ENCODE data around the gene COASY. TPM values are rescaled to one million over a fixed set of nuclear protein-coding genes. Genes with fewer than 3 reads are reported as not detected.

The COASY gene
- 6.7 TPM for total RNA-seq

DNA sequence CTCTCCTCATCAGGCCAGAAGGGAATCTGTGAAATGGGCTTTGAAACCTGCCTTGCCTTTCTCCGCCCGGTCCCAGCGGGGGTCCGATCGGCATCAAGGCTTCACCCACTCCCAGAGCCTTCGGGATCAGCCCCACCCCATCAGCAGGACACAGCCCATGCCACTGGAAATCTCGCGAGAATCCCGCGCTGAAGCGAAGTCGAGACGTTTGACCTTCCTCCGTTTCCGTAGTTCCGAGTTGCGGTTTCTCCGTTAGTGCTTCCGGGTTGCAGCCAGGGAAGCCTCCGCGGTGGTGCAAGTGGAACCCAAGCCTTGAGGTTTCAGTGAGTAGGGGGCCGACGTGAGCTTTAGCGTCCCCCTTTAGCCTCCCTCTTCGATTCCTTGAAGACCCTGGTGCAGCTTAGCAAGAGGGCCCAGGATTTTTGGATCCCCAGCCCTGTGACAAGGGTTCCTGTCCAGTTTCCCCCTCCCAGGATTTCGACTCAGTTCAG, at the start of gene COASY:
COASY (plus strand) TSS at position 252 of the 491 bp plus-strand sequence. CDS start 475 bp downstream, outside the sequence.

DNA sequence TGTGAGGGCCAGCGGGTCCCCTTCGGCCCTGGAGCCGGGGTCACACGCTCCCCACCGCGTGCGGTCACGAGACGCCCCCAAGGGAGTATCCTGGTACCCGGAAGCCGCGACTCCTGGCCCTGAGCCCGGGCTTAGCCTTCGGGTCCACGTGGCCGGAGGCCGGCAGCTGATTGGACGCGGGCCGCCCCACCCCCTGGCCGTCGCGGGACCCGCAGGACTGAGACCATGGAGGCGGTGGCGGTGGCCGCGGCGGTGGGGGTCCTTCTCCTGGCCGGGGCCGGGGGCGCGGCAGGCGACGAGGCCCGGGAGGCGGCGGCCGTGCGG, 25.9 kb upstream of the COASY start, which contains the start of gene NAGLU:
NAGLU (plus strand) TSS at position 194 of the 324 bp plus-strand sequence; CDS start at position 226, 32 bp downstream.

DNA sequence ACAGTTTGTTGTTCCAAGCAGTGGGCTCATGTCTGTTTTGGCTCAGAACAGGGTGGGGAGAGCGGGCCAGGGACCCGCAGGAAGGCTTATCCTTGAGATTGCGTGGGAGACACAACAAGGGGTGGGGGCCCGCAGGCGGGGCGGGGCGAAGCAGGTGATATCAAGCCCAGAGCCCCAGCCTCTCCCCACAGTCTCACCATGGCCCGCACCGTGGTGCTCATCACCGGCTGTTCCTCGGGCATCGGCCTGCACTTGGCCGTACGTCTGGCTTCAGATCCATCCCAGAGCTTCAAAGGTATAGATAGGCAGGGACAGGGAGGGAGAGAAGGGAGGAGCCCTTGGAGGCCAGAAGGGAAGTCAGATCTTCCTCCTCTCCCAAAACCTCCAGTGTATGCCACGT, 9.2 kb upstream of the COASY start, which contains the start of gene HSD17B1:
HSD17B1 (plus strand) TSS at position 188 of the 400 bp plus-strand sequence; CDS start at position 199, 11 bp downstream.

DNA sequence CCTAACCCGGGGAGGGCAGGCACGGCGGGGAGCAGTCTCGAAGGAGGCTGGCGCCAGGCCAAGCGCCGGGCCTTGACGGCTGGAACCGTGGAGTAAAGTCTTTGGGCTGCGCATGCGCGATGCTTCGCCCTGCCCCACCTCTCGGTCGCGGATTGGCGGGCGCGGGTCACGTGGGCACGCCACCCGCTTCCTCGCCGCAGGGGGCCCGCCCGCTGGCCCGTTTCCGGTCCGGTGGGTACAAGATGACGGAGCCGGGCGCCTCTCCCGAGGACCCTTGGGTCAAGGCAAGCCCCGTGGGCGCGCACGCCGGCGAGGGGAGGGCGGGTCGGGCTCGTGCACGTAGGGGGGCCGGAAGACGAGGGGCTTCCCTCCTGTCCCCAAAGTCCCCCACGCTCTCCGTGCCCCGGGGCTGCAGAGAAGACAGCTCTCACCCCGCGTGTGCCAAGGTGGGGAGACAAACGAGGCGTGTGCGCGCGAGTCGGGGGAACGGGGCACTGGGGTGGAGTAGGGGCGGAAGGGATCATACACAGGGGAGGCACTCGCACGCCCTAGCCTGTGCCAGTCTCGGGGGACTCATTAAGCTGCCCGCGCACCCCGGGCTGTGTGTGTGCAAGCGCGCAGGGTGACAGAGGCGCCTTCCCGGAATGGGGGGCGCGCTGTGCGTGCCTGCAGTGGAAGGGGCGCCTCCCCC, 5.1 kb downstream of the COASY start, which contains the start of gene MLX:
MLX (plus strand) TSS at position 218 of the 691 bp plus-strand sequence; CDS start at position 243, 25 bp downstream.

DNA sequence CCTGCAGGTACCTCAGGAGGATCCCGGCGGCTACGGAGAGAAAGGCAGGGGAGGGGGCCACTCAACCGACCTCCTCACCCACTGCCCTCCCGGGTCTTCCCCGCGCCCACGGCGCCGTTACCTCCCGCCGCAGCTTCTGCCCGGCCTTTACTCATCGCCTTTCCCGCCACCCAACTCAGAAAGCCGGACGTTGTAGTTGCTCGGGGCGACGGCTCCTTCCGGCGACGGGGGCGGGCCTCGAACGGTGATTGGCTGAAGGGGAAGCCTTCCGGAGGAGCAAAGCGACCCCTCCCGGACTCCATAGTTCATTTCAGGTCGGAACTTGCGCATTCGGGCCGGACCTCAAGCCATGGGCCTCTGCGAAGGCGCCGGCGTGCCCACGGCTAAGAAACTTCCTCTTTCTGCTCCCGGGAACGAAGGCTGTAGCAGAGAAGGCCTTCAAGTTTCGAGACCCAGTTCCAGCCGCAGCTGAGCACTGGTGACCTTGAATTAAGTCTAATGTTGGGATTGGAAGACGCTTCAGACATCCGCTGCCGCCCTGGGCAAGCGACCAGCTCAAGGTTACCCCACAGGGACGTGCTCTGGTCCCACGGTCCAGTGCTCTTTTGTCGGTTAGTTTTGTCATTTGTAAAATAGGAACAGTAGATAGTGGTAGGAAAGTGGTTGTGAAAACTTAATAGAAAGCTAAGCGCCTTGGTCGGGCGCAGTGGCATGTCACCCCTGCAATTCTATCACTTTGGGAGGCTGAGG, 15.8 kb downstream of the COASY start, which contains the start of gene PSMC3IP:
PSMC3IP (minus strand) TSS at position 198 of the 750 bp plus-strand sequence; CDS start at position 155, 43 bp downstream.

DNA sequence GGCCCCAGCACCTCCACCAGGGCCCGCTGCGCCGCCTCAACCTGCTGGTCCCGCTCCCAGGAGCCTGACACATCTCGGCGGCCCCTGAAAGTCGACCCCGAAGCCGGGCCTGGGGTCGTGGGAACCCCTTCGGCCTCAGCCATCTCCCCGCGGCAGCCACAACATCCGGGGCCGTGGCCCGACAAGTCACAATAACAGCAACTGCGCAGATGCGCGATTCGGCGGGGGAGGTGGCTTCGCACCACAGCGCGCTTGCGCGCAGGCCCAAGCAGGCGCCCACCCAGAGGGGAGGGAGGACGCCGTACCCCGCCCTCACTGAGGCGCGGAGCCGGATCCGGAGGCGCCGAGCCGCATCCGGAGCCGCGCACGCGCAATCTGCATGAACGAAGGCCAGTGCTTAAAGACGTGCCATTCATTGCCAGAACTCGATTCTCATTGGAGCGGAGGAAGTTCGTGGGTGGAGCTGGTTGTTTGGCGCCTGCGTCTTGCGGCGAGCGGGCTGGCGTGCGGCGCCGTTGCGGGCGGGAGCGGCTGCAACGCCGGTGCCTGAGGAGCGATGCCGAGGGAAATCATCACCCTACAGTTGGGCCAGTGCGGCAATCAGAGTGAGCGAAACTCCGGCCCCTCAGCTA, 47.4 kb downstream of the COASY start, which contains the start of the genes RETREG3 and TUBG1:
RETREG3 (minus strand) TSS at position 193 of the 632 bp plus-strand sequence; CDS start at position 143, 50 bp downstream.
TUBG1 (plus strand) TSS at position 502 of the 632 bp plus-strand sequence; CDS start at position 557, 55 bp downstream.

Other genes with a start within 250 kb of the COASY start
- 59.3 TPM for gene STAT3, start 173.7 kb upstream of the COASY start, total RNA-seq
- gene CAVIN1, start 138.9 kb upstream of the COASY start, total RNA-seq = 10.6 TPM
- gene ATP6V0A1, start 103.3 kb upstream of the COASY start, total RNA-seq = 360 TPM
- 11.1 TPM for gene NAGLU, start 25.9 kb upstream of the COASY start, total RNA-seq
- 0.92 TPM for gene HSD17B1, start 9.2 kb upstream of the COASY start, total RNA-seq
- 30.0 TPM for gene MLX, start 5.0 kb downstream of the COASY start, total RNA-seq
- gene PSMC3IP, start 15.6 kb downstream of the COASY start, total RNA-seq = 6.9 TPM
- 49.6 TPM for gene RETREG3, start 47.2 kb downstream of the COASY start, total RNA-seq
- gene TUBG1, start 47.5 kb downstream of the COASY start, total RNA-seq = 24.9 TPM
- gene TUBG2, start 97.1 kb downstream of the COASY start, total RNA-seq = 16.6 TPM
- gene PLEKHH3, start 114.8 kb downstream of the COASY start, total RNA-seq = 3.7 TPM
- gene CCR10, start 119.7 kb downstream of the COASY start, total RNA-seq = 2.1 TPM
- 31.6 TPM for gene CNTNAP1, start 120.4 kb downstream of the COASY start, total RNA-seq
- gene EZH1, start 182.9 kb downstream of the COASY start, total RNA-seq = 35.5 TPM
- gene RAMP2, start 199.1 kb downstream of the COASY start, total RNA-seq = 16.6 TPM
- gene VPS25, start 211.3 kb downstream of the COASY start, total RNA-seq = 39.2 TPM
- 0.69 TPM for gene WNK4, start 218.5 kb downstream of the COASY start, total RNA-seq
- 99.9 TPM for gene COA3, start 236.6 kb downstream of the COASY start, total RNA-seq
- gene CNTD1, start 236.7 kb downstream of the COASY start, total RNA-seq = 0.92 TPM

Measured in diencephalon (tissue), 1 donor.